Activated CD8-positive, alpha-beta T cell treated with anti-CD3 and anti-CD28 coated beads for 36 hours (primary cell): Measurements from ENCODE around the gene PIGU. TPM values are rescaled to one million over a fixed set of nuclear protein-coding genes. Genes with fewer than 3 reads are reported as not detected.

Experiments
- ATAC-seq: fragments of 200-7000 bp; cut with Tn5 transposase; one replicate; pipeline ENCODE4 v1.10.0; 2021; ENCODE audit warnings: mild to moderate bottlenecking, moderate library complexity
- CTCF ChIA-PET: fragments of 350-600 bp; sonication (Branson Sonifier 250); formaldehyde crosslinking; loops from one replicate; lab custom pipeline; 2021; ENCODE audit warnings: antibody characterized with exemption; lab: Charles Lee
- POLR2A ChIA-PET: fragments of 350-600 bp; sonication (Branson Sonifier 250); formaldehyde crosslinking; loops from one replicate; lab custom pipeline; 2021; ENCODE audit warnings: antibody characterized with exemption; lab: Charles Lee
- DNase-seq: peaks from one replicate; pipeline ENCODE4 v3.0.0-alpha.2; 2020
- H3K27ac Mint-ChIP-seq: one replicate; pipeline ENCODE4 v1.8.0; 2021; ENCODE audit warnings: mild to moderate bottlenecking, mixed read lengths
- H3K27me3 Mint-ChIP-seq: one replicate; pipeline ENCODE4 v1.8.0; 2021; ENCODE audit warnings: mixed read lengths
- H3K36me3 Mint-ChIP-seq: one replicate; pipeline ENCODE4 v1.8.0; 2021; ENCODE audit warnings: low read depth, mixed read lengths
- H3K4me1 Mint-ChIP-seq: one replicate; pipeline ENCODE4 v1.8.0; 2021; ENCODE audit warnings: low read depth, mixed read lengths
- H3K4me3 Mint-ChIP-seq: one replicate; pipeline ENCODE4 v1.8.0; 2021; ENCODE audit warnings: mild to moderate bottlenecking, moderate library complexity, mixed read lengths
- H3K9me3 Mint-ChIP-seq: one replicate; pipeline ENCODE4 v1.8.0; 2021; ENCODE audit warnings: mixed read lengths
- CTCF ChIP-seq: fragments of 200-600 bp; IDR thresholded peaks from one replicate; pipeline ENCODE4 v1.8.0; 2022; ENCODE audit warnings: antibody characterized with exemption, mild to moderate bottlenecking
- intact Hi-C: fragments of 100-400 bp; cut with micrococcal nuclease; formaldehyde crosslinking; loops from one replicate; pipeline ENCODE4 v1.10.0; 2022
- total RNA-seq, 2 experiments: library from RNA; stranded (reverse); gene quantifications; one replicate each; pipeline ENCODE4 v1.2.3, GENCODE V29; 2021

Gene PIGU
- total RNA-seq, 2 experiments from 2014 or later: 19.4 to 20.9 TPM

GRCh38 chr20:34559311-34560140, 117.4 kb downstream of the PIGU start:
- intact Hi-C loops: no loop called here
- H3K27me3 Mint-ChIP-seq: no peaks in the 10 kb centered on the region
- peak overlapping the region; percentile 60 for H3K4me3 Mint-ChIP-seq
- no peaks in the 10 kb centered on the region for H3K9me3 Mint-ChIP-seq
- no peak for TF ChIP-seq CTCF
- H3K27ac Mint-ChIP-seq: peak overlapping the region; percentile 70
- CTCF ChIA-PET: interaction anchor here (0.5 to 1.0 kb wide), 4 partner anchors 15 to 122 kb away, joined by 3 to 4 read pairs (median 3); no protein-coding TSS in a partner anchor
- peaks cover 11% of the 10 kb centered on the region for H3K4me1 Mint-ChIP-seq
- POLR2A ChIA-PET: interaction anchor here (0.7 to 2.0 kb wide), 2 partner anchors 42 to 146 kb away, joined by 3 to 9 read pairs; no protein-coding TSS in a partner anchor
- DNase-seq (no peak), ATAC-seq (no peak)
- no peaks in the 10 kb centered on the region for H3K36me3 Mint-ChIP-seq

- peak; percentile 91 for DNase-seq
- ATAC-seq: peak; percentile 90
- ChIA-PET CTCF (interaction anchor here (0.5 to 1.8 kb wide), 7 partner anchors 14 to 246 kb away, joined by 3 to 9 read pairs (median 3); partner anchors contain the start of gene TP53INP2), POLR2A (interaction anchor here (0.7 to 2.0 kb wide), 4 partner anchors 10 to 147 kb away, joined by 3 to 9 read pairs (median 6); no protein-coding TSS in a partner anchor)
- peak within 1 kb of the TSS; percentile 79 for H3K4me3 Mint-ChIP-seq
- no peaks in the 10 kb centered on the region for H3K36me3 Mint-ChIP-seq
- intact Hi-C loops: no loop called here
- peak within 1 kb of the TSS; percentile 90 for H3K27ac Mint-ChIP-seq
- no peaks in the 10 kb centered on the region for H3K9me3 Mint-ChIP-seq
- H3K27me3 Mint-ChIP-seq: no peaks in the 10 kb centered on the region
- H3K4me1 Mint-ChIP-seq: peaks cover 11% of the 10 kb centered on the region
- no peak for TF ChIP-seq CTCF
Measured at GRCh38 chr20:34558320-34559218, 118.3 kb downstream of the PIGU start, which contains the start of gene MAP1LC3A. Gene MAP1LC3A, plus strand, starts transcription at chr20:34558718. Its CDS starts 151 bp downstream, at chr20:34558869.

- Mint-ChIP-seq H3K36me3 (no peaks in the 10 kb centered on the region), H3K4me1 (peaks cover 11% of the 10 kb centered on the region), H3K9me3 (no peaks in the 10 kb centered on the region), H3K4me3 (peak overlapping the region; percentile 79), H3K27ac (peak overlapping the region; percentile 90), H3K27me3 (no peaks in the 10 kb centered on the region)
- intact Hi-C loops: no loop called here
- CTCF ChIA-PET: interaction anchor here (1.3 to 1.8 kb wide), 4 partner anchors 19 to 246 kb away, joined by 3 to 9 read pairs (median 5); no protein-coding TSS in a partner anchor
- DNase-seq (no peak), ATAC-seq (no peak)
- POLR2A ChIA-PET: interaction anchor here (0.7 to 2.0 kb wide), 3 partner anchors 9 to 148 kb away, joined by 3 to 9 read pairs (median 8); no protein-coding TSS in a partner anchor
- no peak for TF ChIP-seq CTCF
Measured at GRCh38 chr20:34557936-34558319, 119.0 kb downstream of the PIGU start.

- ChIA-PET CTCF (interaction anchor here (1.1 kb wide), 1 partner anchor 154 kb away, joined by 3 read pairs; no protein-coding TSS in a partner anchor), POLR2A (interaction anchor here (1.1 kb wide), 1 partner anchor 10 kb away, joined by 3 read pairs; no protein-coding TSS in a partner anchor)
- H3K9me3 Mint-ChIP-seq: no peaks in the 10 kb centered on the region
- ATAC-seq: no peak
- H3K4me1 Mint-ChIP-seq: peaks cover 9% of the 10 kb centered on the region
- H3K36me3 Mint-ChIP-seq: no peaks in the 10 kb centered on the region
- DNase-seq: no peak
- intact Hi-C loops: no loop called here
- H3K4me3 Mint-ChIP-seq: no peak overlapping the region
- TF ChIP-seq CTCF: no peak
- no peak overlapping the region for H3K27ac Mint-ChIP-seq
- no peaks in the 10 kb centered on the region for H3K27me3 Mint-ChIP-seq
Measured at GRCh38 chr20:34553366-34553867, 123.5 kb downstream of the PIGU start.
